ENCODE data around the gene DCD. TPM values are rescaled to one million over a fixed set of nuclear protein-coding genes. Genes with fewer than 3 reads are reported as not detected.

The DCD gene, protein sequence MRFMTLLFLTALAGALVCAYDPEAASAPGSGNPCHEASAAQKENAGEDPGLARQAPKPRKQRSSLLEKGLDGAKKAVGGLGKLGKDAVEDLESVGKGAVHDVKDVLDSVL
- total RNA-seq (2012; rRNA removed) = not detected in 2 replicates

- Histone ChIP-seq H3K9ac (ENCODE audit: low read depth, low read length) (no peak within 1 kb of the TSS), H3K27me3 (ENCODE audit: control insufficient read depth, insufficient read depth, low read length) (peaks cover 36% of the 10 kb centered on the region), H3K4me2 (ENCODE audit: low read length) (no peak within 1 kb of the TSS), H3K36me3 (ENCODE audit: insufficient read depth, low read length) (no peaks in the 10 kb centered on the region), H3K4me1 (ENCODE audit: control insufficient read depth, insufficient read depth, low read length) (no peaks in the 10 kb centered on the region), H3K9me3 (replicated peaks; ENCODE audit: low read length) (no peaks in the 10 kb centered on the region), H3K4me3 (ENCODE audit: low read length) (no peak within 1 kb of the TSS)
Observed at GRCh38 chr12:54648265-54648664, at the start of gene DCD. Gene DCD, minus strand, starts transcription at chr12:54648365. Its CDS starts 62 bp downstream, at chr12:54648303.

GRCh38 chr12:54697851-54698250, 49.7 kb upstream of the DCD start:
- Histone ChIP-seq H3K4me1 (ENCODE audit: control insufficient read depth, insufficient read depth, low read length) (no peaks in the 10 kb centered on the region), H3K4me2 (ENCODE audit: low read length) (no peak overlapping the region), H3K9ac (ENCODE audit: low read depth, low read length) (no peak overlapping the region), H3K4me3 (ENCODE audit: low read length) (no peak overlapping the region), H3K27me3 (ENCODE audit: control insufficient read depth, insufficient read depth, low read length) (peaks cover 30% of the 10 kb centered on the region), H3K9me3 (replicated peaks; ENCODE audit: low read length) (no peaks in the 10 kb centered on the region), H3K36me3 (ENCODE audit: insufficient read depth, low read length) (no peaks in the 10 kb centered on the region)

DNA sequence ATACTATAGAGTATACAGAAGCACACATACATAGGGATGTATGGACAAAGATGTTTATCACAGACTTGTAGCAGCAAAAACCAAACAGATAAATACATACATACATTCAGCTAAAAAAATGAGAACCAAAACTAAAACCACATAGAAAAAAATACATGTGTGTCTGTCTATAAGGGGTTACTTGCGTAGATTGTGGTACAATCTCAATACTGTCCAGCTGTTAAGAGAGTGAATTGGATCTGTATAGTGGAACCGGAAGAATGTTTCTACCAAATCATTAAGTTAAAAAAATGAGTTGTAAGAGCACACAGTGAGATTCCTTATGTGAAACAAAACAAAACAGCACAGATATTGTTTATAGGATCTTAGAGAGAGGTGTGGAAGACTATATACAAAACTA, 44.2 kb upstream of the DCD start:
- Histone ChIP-seq H3K36me3 (ENCODE audit: insufficient read depth, low read length) (no peaks in the 10 kb centered on the region), H3K9ac (ENCODE audit: low read depth, low read length) (no peak overlapping the region), H3K4me1 (ENCODE audit: control insufficient read depth, insufficient read depth, low read length) (no peaks in the 10 kb centered on the region), H3K27me3 (ENCODE audit: control insufficient read depth, insufficient read depth, low read length) (peaks cover 8% of the 10 kb centered on the region), H3K9me3 (replicated peaks; ENCODE audit: low read length) (no peaks in the 10 kb centered on the region), H3K4me2 (ENCODE audit: low read length) (no peak overlapping the region), H3K4me3 (ENCODE audit: low read length) (no peak overlapping the region)

DNA sequence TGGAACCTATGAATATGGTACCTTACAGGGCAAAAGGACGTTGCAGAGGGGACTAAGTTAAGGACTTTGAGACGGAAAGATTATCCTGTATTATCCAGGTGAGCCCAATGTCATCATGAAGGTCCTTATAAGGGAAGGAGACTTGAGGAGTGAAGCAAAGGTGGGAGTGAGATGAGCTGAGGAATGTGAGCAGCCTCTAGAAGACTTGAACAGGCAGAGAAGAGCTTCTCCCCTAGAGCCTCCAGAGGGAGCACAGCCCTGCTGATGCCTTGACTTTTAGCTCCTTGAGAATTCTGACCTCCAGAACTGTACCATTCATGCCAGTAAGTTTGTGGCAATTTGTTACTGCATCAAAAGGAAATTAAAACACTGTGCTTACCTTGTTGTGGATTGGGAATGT, 41.8 kb upstream of the DCD start:
- H3K9me3 ChIP-seq (replicated peaks; ENCODE audit: low read length) = no peaks in the 10 kb centered on the region
- H3K4me1 ChIP-seq (ENCODE audit: control insufficient read depth, insufficient read depth, low read length) = no peaks in the 10 kb centered on the region
- no peaks in the 10 kb centered on the region for H3K36me3 ChIP-seq (ENCODE audit: insufficient read depth, low read length)
- H3K27me3 ChIP-seq (ENCODE audit: control insufficient read depth, insufficient read depth, low read length) = no peaks in the 10 kb centered on the region
- H3K4me3 ChIP-seq (ENCODE audit: low read length) = no peak overlapping the region
- H3K4me2 ChIP-seq (ENCODE audit: low read length) = no peak overlapping the region
- no peak overlapping the region for H3K9ac ChIP-seq (ENCODE audit: low read depth, low read length)

DNA sequence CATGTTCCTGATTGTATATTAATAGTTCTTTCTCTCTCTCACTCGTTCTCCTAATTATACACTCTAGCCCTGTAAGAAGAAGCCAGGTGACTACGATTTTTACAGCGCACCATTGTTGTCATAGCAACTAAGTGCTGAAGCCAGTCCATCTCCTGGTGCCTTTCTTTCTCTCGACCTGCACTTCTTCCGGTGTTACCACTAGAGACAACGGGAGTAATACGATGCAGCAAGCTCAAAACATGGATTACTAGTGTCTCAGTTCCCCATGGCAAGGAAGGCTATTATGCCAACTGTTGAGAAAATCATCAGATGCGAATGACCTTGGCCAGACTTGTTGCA, 40.8 kb upstream of the DCD start:
- no peaks in the 10 kb centered on the region for H3K36me3 ChIP-seq (ENCODE audit: insufficient read depth, low read length)
- H3K9ac ChIP-seq (ENCODE audit: low read depth, low read length) = no peak overlapping the region
- no peaks in the 10 kb centered on the region for H3K27me3 ChIP-seq (ENCODE audit: control insufficient read depth, insufficient read depth, low read length)

GRCh38 chr12:54688309-54689033, 40.3 kb upstream of the DCD start:
- no peak overlapping the region for H3K4me2 ChIP-seq (ENCODE audit: low read length)
- H3K4me1 ChIP-seq (ENCODE audit: control insufficient read depth, insufficient read depth, low read length) = no peaks in the 10 kb centered on the region
- no peaks in the 10 kb centered on the region for H3K9me3 ChIP-seq (replicated peaks; ENCODE audit: low read length)
- no peaks in the 10 kb centered on the region for H3K27me3 ChIP-seq (ENCODE audit: control insufficient read depth, insufficient read depth, low read length)
- no peaks in the 10 kb centered on the region for H3K36me3 ChIP-seq (ENCODE audit: insufficient read depth, low read length)
- no peak overlapping the region for H3K4me3 ChIP-seq (ENCODE audit: low read length)
- no peak overlapping the region for H3K9ac ChIP-seq (ENCODE audit: low read depth, low read length)

More for the DNA sequence above, 40.8 kb upstream of the DCD start:
- Histone ChIP-seq H3K9me3 (replicated peaks; ENCODE audit: low read length) (no peaks in the 10 kb centered on the region), H3K4me2 (ENCODE audit: low read length) (no peak overlapping the region), H3K4me3 (ENCODE audit: low read length) (no peak overlapping the region), H3K4me1 (ENCODE audit: control insufficient read depth, insufficient read depth, low read length) (no peaks in the 10 kb centered on the region)

GRCh38 chr12:54684636-54685630, 36.8 kb upstream of the DCD start:
- no peak overlapping the region for H3K4me2 ChIP-seq (ENCODE audit: low read length)
- H3K9ac ChIP-seq (ENCODE audit: low read depth, low read length) = no peak overlapping the region
- H3K36me3 ChIP-seq (ENCODE audit: insufficient read depth, low read length) = no peaks in the 10 kb centered on the region
- no peak overlapping the region for H3K4me3 ChIP-seq (ENCODE audit: low read length)
- no peaks in the 10 kb centered on the region for H3K27me3 ChIP-seq (ENCODE audit: control insufficient read depth, insufficient read depth, low read length)
- no peaks in the 10 kb centered on the region for H3K4me1 ChIP-seq (ENCODE audit: control insufficient read depth, insufficient read depth, low read length)
- no peaks in the 10 kb centered on the region for H3K9me3 ChIP-seq (replicated peaks; ENCODE audit: low read length)

- H3K9ac ChIP-seq (ENCODE audit: low read depth, low read length) = no peak overlapping the region
- H3K4me1 ChIP-seq (ENCODE audit: control insufficient read depth, insufficient read depth, low read length) = no peaks in the 10 kb centered on the region
- H3K27me3 ChIP-seq (ENCODE audit: control insufficient read depth, insufficient read depth, low read length) = peaks cover 11% of the 10 kb centered on the region
- H3K9me3 ChIP-seq (replicated peaks; ENCODE audit: low read length) = no peaks in the 10 kb centered on the region
- H3K4me2 ChIP-seq (ENCODE audit: low read length) = no peak overlapping the region
- no peaks in the 10 kb centered on the region for H3K36me3 ChIP-seq (ENCODE audit: insufficient read depth, low read length)
- no peak overlapping the region for H3K4me3 ChIP-seq (ENCODE audit: low read length)
Observed at GRCh38 chr12:54683398-54683797, 35.2 kb upstream of the DCD start.

- peaks cover 18% of the 10 kb centered on the region for H3K27me3 ChIP-seq (ENCODE audit: control insufficient read depth, insufficient read depth, low read length)
- no peaks in the 10 kb centered on the region for H3K9me3 ChIP-seq (replicated peaks; ENCODE audit: low read length)
- H3K4me1 ChIP-seq (ENCODE audit: control insufficient read depth, insufficient read depth, low read length) = no peaks in the 10 kb centered on the region
- H3K4me2 ChIP-seq (ENCODE audit: low read length) = no peak overlapping the region
- H3K36me3 ChIP-seq (ENCODE audit: insufficient read depth, low read length) = no peaks in the 10 kb centered on the region
- H3K9ac ChIP-seq (ENCODE audit: low read depth, low read length) = no peak overlapping the region
- H3K4me3 ChIP-seq (ENCODE audit: low read length) = no peak overlapping the region
Observed at GRCh38 chr12:54682674-54683073, 34.5 kb upstream of the DCD start.

GRCh38 chr12:54680374-54680773, 32.2 kb upstream of the DCD start:
- H3K9me3 ChIP-seq (replicated peaks; ENCODE audit: low read length) = no peaks in the 10 kb centered on the region
- no peaks in the 10 kb centered on the region for H3K36me3 ChIP-seq (ENCODE audit: insufficient read depth, low read length)
- no peak overlapping the region for H3K9ac ChIP-seq (ENCODE audit: low read depth, low read length)
- no peak overlapping the region for H3K4me2 ChIP-seq (ENCODE audit: low read length)
- no peaks in the 10 kb centered on the region for H3K4me1 ChIP-seq (ENCODE audit: control insufficient read depth, insufficient read depth, low read length)
- peaks cover 23% of the 10 kb centered on the region for H3K27me3 ChIP-seq (ENCODE audit: control insufficient read depth, insufficient read depth, low read length)
- no peak overlapping the region for H3K4me3 ChIP-seq (ENCODE audit: low read length)

- Histone ChIP-seq H3K4me2 (ENCODE audit: low read length) (no peak overlapping the region), H3K27me3 (ENCODE audit: control insufficient read depth, insufficient read depth, low read length) (peaks cover 27% of the 10 kb centered on the region), H3K36me3 (ENCODE audit: insufficient read depth, low read length) (no peaks in the 10 kb centered on the region), H3K4me3 (ENCODE audit: low read length) (no peak overlapping the region), H3K9ac (ENCODE audit: low read depth, low read length) (no peak overlapping the region), H3K4me1 (ENCODE audit: control insufficient read depth, insufficient read depth, low read length) (no peaks in the 10 kb centered on the region), H3K9me3 (replicated peaks; ENCODE audit: low read length) (no peaks in the 10 kb centered on the region)
Observed at GRCh38 chr12:54678131-54678530, 30.0 kb upstream of the DCD start.
